ENCODE results near the gene SUCLG2.
"Not testable (repeated sequence)": the region's sequence is repeated elsewhere in the genome, so short reads cannot be mapped to it uniquely, and the experiment has no call there.

Gene SUCLG2

DNA sequence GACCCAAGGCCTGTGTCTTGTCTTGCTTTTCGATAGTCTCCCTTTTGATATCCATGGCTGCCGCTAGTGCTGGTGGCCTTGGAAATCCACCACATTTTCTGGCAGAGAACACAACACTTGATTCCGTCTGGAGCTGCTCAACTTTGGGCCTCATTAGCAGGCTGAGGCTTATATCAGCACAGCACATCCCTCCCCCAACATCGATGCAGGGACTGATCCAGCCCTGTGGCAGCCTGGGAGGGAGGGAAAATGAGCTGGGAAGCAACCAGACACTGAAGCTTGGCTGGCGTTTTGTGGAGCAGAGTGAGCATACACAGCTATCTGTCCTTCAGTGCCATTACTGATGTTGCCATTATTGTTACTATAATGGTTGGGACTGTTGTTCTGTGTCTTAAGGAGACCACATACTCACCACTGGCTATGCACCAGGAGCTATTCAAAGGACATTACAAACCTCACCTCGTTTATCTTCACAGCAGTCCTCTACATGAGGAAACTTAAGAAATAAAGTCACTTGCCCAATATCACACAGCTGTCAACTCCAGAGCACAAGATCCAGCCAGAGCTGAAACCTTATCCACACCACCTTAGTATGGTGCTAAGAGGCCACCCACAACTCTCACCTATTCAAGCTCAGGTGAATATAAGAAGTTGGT, 102.9 kb downstream of the SUCLG2 start:
- no peak for DNase-seq

DNA sequence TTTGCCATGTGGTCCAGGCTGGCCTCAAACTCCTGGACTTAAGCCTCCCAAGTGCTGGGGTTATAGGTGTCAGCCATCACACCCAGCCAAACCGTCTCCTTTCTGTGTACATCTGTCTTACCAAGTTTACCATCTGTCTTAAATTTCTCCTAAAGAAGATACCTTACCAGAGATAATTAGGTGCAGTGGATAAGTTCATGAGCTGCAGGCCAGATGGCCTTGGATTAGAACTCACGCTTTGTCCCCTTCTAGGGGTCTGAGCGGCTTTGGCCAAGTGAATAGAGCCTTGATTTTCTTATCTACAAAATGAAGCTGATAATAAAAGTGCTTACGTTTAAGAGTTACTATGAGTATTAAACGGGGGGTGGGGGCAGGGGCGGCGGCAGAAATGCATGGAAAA, 103.9 kb downstream of the SUCLG2 start:
- DNase-seq = no peak

DNA sequence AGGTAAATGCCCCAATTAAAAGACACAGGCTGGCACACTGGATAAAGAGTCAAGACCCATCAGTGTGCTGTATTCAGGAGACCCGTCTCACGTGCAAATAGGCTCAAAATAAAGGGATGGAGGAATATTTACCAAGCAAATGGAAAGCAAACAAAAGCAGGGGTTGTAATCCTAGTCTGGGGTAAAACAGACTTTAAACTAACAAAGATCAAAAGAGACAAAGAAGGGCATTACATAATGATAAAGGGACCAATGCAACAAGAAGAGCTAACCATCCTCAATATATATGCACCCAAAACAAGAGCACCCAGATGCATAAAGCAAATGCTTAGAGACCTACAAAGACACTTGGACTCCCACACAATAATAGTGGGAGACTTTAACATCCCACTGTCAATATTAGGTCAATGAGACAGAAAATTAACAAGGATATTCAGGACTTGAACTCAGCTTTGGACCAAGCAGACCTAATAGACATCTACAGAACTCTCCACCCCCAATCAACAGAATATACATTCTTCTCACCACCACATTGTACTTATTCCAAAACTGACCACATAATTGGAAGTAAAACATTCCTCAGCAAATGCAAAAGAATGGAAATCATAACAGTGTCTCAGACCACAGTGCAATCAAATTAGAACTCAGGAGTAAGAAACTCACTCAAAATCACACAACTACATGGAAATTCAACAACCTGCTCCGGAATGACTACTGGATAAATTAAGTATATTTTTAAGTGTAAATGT, 111.7 kb downstream of the SUCLG2 start:
- not testable (repeated sequence) for DNase-seq

DNA sequence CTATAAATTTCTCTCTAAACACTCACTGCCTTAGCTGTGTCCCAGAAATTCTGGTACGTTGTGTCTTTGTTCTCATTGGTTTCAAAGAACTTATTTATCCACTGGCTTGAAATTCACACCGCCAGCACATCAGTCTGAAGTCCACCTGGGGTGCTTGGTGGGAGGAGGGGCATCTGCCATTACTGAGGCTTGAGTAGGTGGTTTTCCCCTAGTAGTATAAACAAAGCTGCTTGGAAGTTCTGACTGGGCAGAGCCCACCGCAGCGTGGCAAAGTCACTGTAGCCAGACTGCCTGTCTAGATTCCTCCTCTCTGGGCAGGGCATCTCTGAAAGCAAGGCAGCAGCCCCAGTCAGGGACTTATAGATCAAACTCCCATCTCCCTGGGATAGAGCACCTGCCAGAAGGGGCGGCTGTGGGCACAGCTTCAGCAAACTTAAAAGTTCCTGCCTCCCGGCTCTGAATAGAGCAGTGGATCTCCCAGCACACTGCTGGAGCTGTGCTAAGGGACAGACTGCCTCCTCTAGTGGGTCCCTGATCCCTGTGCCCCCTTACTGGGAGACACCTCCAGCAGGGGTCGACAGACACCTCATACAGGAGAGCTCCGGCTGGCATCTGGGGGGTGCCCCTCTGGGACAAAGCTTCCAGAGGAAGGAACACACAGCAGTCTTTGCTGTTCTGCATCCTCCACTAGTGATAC, 114.1 kb downstream of the SUCLG2 start:
- no peak for DNase-seq

DNA sequence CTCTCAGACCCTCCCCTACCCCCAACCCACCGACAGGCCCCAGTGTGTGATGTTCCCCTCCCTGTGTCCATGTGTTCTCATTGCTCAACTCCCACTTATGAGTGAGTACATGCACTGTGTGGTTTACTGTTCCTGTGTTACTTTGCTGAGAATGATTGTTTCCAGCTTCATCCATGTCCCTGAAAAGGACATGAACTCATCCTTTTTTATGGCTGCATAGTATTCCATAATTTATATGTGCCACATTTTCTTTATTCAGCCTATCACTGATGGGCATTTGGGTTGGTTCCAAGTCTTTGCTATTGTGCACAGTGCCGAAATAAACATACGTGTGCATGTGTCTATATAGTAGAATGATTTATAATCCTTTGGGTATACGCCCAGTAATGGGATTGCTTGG, 117.2 kb downstream of the SUCLG2 start:
- not testable (repeated sequence) for DNase-seq

DNA sequence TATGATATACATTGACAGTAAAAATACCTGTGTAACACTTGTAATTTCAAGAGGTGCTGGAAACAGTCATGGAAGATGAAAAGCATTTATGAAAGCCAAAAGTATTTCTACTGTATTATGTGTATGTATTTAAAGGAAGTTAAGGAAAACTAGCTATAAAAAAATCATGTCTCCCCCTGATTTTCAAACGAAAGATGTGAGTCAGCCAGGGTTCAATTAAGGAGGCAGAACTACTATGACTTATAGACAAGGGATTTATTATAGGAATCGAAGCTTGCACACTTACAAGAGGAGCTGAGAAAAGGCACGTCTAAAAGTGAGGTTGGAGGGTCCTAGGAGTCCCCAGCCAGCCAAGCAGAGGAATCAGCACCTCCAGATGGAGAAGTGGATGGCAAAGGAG, 119.4 kb downstream of the SUCLG2 start:
- no peak for DNase-seq

DNA sequence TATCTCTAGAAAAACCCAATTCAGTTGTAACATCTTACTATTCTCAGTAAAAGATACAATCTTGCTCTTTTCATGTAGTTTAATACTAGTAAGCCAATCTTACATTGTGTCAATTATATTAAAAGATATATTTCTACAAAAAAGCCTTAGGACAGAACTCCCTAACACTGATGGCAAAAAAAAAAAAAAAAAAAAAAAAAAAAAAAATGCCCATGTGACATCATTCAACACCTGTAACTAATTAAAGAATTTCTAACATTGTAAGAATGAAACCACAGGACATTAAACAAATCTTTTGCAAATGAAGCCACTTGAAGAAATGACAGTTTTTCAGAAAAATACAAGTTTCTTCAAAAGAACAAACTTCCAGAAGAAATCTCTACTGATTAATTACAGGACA, 119.8 kb downstream of the SUCLG2 start:
- no peak for DNase-seq

DNA sequence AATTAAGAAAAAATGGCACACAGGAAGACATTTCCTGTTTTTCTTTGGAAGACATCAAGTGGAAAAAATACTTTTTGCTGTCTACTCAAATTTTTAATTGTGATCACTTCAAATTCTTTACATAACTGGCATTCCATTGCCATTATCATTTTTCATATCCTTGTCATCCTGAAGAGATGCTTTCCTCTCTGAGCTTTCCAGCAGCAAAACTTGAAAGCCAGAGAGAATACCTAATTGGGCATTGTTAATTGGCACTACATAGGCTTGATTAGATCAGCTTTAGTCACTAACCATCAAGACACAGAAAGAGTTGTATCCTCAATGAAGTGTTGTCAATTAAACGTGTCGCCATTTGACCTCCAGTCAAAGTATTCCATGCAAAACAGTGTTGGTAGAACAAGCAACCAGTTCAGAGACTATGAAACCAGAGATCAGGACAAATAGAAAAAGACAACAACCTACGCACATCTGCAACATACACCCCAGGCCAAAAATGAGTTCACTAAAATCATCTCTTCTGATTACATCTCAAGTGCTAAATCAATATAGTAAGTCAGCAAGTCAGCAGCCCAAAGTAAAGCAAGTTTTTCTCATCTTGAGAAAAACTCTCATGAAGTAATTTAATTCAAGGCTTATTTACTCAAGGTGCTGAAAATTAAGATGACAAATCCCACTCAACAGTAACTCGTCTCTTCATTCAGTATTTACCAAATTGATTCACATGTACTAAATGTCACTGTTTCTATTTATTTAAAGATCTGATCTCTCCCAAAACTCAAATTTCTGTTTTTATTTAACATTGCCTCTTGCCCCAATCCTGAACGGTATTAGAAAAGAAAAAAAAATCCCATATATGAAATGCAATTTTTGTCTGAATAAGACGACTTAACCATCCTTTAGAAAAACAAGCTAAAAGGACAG, 123.0 kb downstream of the SUCLG2 start:
- DNase-seq = no peak

DNA sequence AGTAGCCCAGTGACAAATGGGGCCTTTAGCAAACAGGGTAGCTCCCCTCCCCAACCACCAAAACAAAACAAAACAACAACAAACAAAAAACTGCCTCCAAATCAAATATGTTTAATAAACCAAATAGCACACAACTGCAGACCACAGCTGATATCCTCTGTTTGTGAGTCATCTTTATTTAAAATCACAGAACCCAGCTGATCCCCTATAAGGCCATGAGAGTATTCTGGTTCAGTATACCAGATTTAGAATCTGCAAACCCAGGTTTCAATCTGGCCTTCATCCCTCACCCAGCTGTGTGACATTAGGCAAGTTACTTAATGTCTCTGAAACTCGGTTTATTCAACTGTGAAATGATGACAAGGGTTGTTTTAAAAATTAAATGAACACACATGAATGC, 124.5 kb downstream of the SUCLG2 start:
- no peak for DNase-seq

DNA sequence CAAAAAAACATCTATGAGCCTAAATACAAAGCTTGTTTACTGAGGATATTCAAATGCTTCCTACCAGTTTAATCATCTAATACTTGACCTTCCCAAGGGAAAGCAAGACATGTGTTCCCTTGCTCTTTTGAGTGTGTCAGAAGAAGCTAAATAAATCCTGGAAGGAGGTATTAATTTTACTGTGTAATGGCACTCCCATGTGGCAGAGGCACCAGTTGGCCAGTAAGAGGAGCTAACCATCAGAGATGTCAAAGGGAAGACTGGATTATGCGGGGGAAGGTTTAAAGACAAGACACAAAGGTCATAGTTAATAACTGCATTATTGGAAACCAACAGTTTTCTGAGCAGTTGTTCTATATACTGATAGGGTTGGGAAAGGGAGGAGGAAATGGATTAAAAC, 125.1 kb downstream of the SUCLG2 start:
- no peak for DNase-seq

DNA sequence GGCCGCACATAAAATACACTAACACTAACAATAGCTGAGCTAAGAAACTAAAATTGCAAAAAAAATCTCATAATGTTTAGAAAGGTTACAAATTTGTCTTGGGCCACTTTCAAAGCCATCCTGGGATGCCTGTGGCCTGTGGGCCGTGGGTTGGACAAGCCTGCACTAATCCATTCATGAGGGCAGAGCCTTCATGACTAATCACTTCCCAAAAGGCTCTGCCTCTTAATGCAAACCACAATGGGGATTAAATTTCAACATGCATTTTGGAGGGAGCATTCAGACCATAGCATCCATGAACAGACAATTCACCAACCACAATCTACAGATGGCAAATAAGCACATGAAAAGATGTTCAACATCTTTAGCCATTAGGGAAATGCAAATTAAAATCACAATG, 128.2 kb downstream of the SUCLG2 start:
- no peak for DNase-seq

DNA sequence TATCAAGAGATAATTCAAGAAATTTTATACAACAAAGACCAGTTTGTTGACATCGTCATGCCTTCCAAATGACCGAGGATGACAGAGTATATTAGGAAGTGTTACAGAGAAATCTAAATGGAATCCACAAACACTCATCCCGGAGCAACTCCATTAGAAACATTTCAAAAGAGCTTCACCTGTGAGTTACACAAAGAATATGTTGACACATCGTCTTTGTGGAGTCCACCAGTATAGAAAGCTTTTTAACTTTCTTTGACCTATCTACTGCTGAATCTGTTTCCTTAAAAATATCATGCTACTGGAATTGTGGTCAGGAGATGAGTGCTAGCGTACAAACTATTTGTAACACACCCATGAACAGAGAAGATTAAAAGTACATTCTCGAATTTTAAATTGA, 130.4 kb downstream of the SUCLG2 start:
- DNase-seq = no peak

DNA sequence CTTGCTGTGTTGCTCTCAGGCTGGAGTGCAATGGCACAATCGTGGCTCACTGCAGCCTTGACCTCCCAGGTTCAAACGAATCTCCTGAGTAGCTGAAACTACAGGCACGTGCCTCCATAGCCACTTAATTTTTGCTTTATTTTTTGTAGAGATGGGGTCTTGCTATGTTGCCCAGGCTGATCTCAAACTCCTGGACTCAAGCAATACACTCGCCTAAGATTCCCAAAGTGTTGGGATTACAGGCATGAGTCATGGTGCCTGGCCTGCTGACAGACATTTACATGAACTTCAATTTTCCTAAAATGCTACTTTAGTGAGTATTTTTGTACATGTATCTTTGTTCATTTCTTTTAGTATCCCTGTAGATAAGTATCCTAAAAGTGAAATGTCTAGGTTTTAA, 132.3 kb downstream of the SUCLG2 start:
- DNase-seq = no peak

DNA sequence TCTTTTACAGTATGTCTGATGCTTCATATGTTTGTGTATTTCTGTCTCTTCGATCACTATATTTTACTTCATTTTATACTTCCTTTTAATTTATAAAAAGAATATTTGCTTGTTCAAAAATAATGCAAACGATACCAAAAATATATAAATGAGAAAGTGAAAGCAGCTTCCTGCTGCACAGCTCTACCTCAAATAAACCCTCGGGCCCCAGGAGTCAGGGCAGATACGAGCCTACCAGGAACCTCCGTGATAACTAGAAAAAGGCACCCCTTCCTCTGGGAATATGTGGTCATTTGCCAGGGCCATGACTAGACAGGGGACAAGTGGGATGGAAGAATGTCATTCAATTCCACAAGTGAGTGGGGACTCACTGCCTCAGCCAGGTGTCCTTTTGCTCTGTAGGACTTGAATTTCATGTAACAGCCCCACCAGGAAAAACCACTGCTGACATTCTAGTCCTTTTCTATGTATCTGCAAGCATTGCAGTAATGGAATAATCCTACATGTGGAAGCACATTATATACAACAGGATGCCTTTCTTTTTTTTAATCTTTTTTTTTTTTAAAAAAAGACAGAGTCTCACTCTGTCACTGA, 133.3 kb downstream of the SUCLG2 start:
- DNase-seq = no peak

DNA sequence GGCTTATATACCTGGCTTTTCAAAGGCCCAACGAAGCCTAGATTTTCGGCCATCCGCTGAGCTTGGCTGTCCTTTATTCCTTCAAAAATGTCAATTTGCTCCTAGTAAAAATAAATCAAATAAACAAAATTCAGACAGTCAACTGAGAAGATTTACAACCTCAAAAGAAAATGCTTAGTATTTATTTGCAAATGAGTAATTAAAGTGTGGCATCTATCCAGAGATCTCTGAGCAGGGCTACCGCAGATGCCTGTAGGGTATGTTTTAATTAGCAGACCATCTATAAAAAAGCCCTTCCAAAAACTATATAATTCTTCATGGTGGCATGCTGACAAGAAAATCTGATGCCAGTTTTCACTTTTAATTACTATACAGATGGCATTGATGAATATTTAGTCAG, 136.2 kb downstream of the SUCLG2 start:
- no peak for DNase-seq

DNA sequence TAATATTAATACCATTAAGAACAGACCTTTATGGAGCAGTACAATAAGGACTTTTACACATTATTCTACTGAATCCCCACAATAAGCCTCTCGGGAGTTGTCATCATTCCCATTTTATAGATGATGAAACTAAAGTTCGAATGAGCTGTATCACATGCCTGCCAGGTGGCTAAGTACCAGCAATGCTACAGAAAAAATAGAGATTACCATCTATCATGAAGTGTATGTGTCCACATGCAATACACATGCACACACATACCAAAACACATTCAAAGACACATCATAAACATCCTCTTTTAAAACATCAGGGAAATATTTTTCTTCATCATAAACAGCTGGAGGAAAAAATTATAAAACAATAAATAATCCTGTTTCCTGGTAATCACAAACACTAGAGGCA, 136.6 kb downstream of the SUCLG2 start:
- no peak for DNase-seq

DNA sequence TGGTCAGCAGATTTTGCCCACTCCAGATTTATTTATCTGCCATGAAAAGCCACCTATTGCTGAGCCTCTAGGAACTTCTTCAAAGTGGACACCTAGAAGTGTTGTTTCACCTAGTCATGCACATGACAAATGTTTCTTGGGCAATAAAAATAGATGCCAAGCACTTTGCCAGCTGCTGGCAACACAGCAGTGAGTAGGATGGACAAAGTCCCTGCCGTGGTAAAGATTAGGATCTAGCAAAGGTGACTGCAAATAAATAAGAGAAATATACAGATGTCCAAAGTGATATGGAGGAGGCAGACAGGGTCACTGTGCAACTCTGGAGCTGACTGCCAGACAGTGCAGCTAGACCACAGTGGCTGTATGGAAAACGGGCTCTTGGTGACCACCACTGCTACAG, 137.9 kb downstream of the SUCLG2 start:
- no peak for DNase-seq

DNA sequence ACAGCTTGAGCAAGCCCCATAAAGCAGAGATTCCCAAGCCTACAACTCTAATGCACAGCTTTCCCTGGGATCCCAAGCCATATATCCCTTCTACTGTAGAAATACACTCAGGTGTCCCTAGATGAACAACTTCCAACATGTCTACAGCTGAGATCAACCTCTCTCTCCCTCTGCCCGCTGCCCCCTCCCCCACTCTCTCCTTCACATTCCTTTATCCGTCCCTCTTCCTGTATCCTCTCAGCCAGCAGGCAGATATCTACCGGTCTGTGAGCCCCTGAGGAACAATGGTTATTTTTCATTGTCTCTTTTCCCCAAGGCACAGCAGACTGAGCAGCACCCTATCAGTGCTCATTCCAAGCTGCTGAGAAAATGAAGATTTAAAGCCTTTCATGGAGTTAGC, 138.6 kb downstream of the SUCLG2 start:
- DNase-seq = no peak

DNA sequence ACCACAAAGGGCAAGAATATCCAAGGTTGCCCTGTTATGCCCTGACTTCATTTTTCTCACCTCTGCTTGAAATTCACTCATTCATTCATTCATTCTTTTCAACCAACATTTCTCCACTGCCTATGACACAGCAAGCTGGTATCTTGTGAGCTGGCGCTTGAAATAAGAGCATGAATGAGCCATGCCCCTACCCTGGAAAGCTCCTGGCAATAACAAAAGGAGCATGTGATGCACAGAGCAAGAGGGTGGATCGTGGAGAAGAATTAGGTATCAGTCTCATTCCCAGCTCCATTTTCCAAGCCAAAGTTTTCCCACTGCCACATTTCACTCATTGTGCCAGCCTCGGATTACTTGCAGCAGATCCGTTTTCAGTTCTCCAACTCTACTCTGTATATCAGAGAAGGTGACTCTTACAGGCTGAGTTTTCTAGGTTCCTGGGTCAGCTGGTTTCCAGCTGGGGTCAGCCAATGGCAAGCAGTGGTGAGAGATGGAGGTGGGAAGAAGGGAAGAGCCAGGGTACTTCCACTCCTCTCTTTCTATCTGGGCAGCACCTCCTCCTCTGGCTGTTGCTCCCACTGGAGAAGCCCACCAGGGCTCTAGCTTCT, 144.8 kb downstream of the SUCLG2 start:
- no peak for DNase-seq

DNA sequence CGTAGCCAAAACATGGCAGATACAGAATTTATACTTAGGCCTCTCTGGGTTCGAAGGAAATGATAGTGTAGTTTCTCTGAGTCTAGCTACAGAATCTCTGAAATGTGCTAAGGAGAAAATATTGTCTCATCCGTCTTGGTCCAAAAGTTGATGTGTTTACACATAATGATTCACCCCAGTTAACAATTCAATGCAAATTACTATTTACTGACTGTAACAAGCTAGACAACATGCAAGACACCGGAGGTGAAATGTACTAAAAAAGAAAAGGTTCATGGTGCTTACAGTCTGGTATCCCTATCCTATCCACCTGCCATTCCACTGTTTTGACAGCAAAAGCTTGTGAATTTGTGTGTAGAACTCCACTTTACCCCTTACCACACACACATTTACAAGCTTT, 146.8 kb downstream of the SUCLG2 start:
- DNase-seq = no peak

DNA sequence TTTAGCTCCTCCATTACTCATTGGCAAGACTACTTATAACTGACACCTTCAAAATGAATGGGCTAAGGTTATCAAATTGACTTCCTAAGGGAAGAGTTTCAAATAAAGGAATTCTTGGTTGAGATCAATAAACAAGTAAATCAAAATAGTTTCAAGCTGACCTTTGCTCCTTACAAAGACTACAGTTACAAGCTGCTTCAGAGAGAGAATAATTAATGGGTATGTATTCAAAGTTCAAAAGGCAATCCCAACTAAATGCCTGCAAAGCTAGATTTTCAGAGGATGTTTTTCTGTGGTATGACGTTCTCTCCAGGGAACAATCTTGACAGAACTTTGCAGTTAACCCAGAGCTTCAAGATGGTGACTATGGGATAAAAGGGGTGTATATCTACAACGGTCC, 153.7 kb downstream of the SUCLG2 start:
- DNase-seq = no peak

DNA sequence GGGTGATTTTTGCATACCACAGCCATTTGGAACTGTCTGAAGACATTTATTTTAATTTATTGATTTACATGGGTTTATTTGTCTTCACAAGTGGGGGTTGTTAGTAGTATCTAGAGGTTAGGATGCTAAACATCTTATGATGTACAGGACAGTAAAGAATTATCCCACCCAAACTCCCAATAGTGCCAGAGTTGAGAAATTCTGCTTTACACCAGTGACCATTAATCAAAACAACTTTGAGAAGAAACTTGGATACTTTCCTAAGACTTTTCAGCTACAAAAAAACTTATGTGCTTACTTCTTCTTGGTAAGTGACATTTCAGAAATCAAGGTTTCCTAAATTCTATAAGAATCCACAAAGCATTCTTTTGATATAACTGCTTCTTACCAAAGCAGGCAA, 156.7 kb downstream of the SUCLG2 start:
- DNase-seq = no peak
